Kidney (tissue), 14 donors: Measurements from ENCODE around the gene CAMTA1. TPM values are rescaled to one million over a fixed set of nuclear protein-coding genes. Genes with fewer than 3 reads are reported as not detected.

Experiments
- DNase-seq, 5 donors: peaks; one replicate each; pipeline ENCODE4 v3.0.0-alpha.2; 2013 to 2020
- FAIRE-seq: peaks from 2 replicates; lab custom pipeline; 2012; peaks lifted over from hg19 to GRCh38; lab: Jason Lieb, UNC
- H3K27ac ChIP-seq, 2 donors: one replicate each; pipeline ENCODE4 v1.7.0; 2013; ENCODE audit warnings: low read depth in 2 of 2, low read length in 2 of 2, inconsistent platforms in 1 of 2
- H3K27me3 ChIP-seq: one replicate; pipeline ENCODE4 v1.7.1; 2013; ENCODE audit warnings: low read length, inconsistent platforms; ENCODE audit not compliant: control insufficient read depth, insufficient read depth
- H3K36me3 ChIP-seq, 3 donors: one replicate each; pipeline versions ENCODE4 v1.7.0 to v1.7.1; 2013; ENCODE audit warnings: low read length in 3 of 3, control low read depth in 1 of 3, inconsistent platforms in 1 of 3; ENCODE audit not compliant: insufficient read depth in 3 of 3, control insufficient read depth in 2 of 3
- H3K4me1 ChIP-seq, 3 donors: one replicate each; pipeline versions ENCODE4 v1.7.0 to v1.7.1; 2013; ENCODE audit warnings: low read length in 3 of 3, inconsistent platforms in 1 of 3, low read depth in 1 of 3; ENCODE audit not compliant: control insufficient read depth in 2 of 3, insufficient read depth in 2 of 3
- H3K4me3 ChIP-seq, 3 donors: one replicate each; pipeline versions ENCODE4 v1.7.0 to v1.8.1; 2013; ENCODE audit warnings: low read length in 3 of 3, control low read depth in 1 of 3, inconsistent platforms in 1 of 3
- H3K9ac ChIP-seq, 3 donors: one replicate each; pipeline versions ENCODE4 v1.7.0 to v1.7.1; 2013; ENCODE audit warnings: low read length in 3 of 3, control low read depth in 1 of 3, inconsistent platforms in 1 of 3
- H3K9me3 ChIP-seq, 3 donors: one replicate each; pipeline versions ENCODE4 v1.7.0 to v1.7.1; 2013; ENCODE audit warnings: low read length in 3 of 3, control low read depth in 1 of 3, inconsistent platforms in 1 of 3; ENCODE audit not compliant: control insufficient read depth in 2 of 3, insufficient read depth in 1 of 3
- CTCF ChIP-seq: IDR thresholded peaks from 3 replicates; pipeline ENCODE4 v1.5.1; 2012; ENCODE audit warnings: mild to moderate bottlenecking, moderate library complexity, borderline replicate concordance; ENCODE audit not compliant: insufficient read depth; ENCODE audit errors: extremely low read depth
- intact Hi-C: fragments of 100-400 bp; cut with DNase I; formaldehyde crosslinking; loops from one replicate; pipeline ENCODE4 v1.11.1; 2022
- polyA plus RNA-seq: library from polyadenylated mRNA; stranded (reverse); fragments of 350-450 nt; fragmentation: Illumina TruSeq; extraction: RNeasy Lipid Tissue Mini Kit (QIAGEN cat#74804); gene quantifications from one replicate; pipeline ENCODE4 v1.2.3, GENCODE V29; 2014; ENCODE audit warnings: low read depth, low replicate concordance; ENCODE audit not compliant: insufficient read depth
- total RNA-seq: library from RNA; stranded (reverse); fragmentation: NEBNext Ultra II Directional; extraction: Animal tissue kit (Norgen Biotek cat#: 25700); gene quantifications from one replicate; pipeline ENCODE4 v1.2.1, GENCODE V29; 2021
- donor health status: control.
- donor health status: control.
- donor health status: control.
- donor health status: control.
- donor health status: control.
- donor health status: DM: yes; HTN: yes; CAD: no.
- donor health status: Normal renal cell carcinoma (clear cell type).

CAMTA1 gene
- total and polyA plus RNA-seq, 2 donors from 2014 or later = 79.0 to 170 TPM

DNA sequence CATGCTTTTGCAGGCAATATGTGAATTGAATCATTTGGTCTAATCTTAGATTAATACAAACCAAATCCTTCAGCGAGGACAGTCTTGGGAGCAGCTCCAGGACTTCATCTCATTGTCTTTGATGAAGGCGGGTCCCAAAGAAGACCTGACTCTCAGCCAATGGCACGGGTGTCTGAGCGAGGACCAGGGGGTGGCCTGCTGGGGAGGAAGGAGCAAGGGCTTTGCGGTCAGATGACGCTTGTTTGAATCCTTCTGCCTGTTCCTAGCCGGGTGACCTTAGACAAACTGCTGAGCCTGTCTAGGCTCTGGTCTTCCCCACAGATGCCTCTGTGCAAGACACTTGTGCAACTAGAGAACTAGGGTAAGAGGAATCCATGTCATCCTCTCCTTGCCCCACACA, 673.7 kb downstream of the CAMTA1 start:
- H3K36me3 ChIP-seq = no peaks in the 10 kb centered on the region
- no peak overlapping the region for H3K9ac ChIP-seq
- H3K27me3 ChIP-seq = no peaks in the 10 kb centered on the region
- no peaks in the 10 kb centered on the region for H3K9me3 ChIP-seq
- no peak for TF ChIP-seq CTCF
- no peak for FAIRE-seq
- DNase-seq = no peak
- intact Hi-C loops = no loop called here
- H3K4me3 ChIP-seq = no peak overlapping the region
- H3K4me1 ChIP-seq = peaks cover 0 to 25% (median 6%) of the 10 kb centered on the region in 3 donors
- H3K27ac ChIP-seq = no peak overlapping the region

GRCh38 chr1:7459914-7460313, 674.7 kb downstream of the CAMTA1 start:
- FAIRE-seq (no peak), DNase-seq (no peak)
- intact Hi-C loops = no loop called here
- no peak overlapping the region for H3K9ac ChIP-seq
- no peak overlapping the region for H3K27ac ChIP-seq
- no peaks in the 10 kb centered on the region for H3K27me3 ChIP-seq
- H3K4me1 ChIP-seq = peaks cover 0 to 17% (median 2%) of the 10 kb centered on the region in 3 donors
- no peak for TF ChIP-seq CTCF
- H3K4me3 ChIP-seq = no peak overlapping the region
- H3K9me3 ChIP-seq = no peaks in the 10 kb centered on the region
- no peaks in the 10 kb centered on the region for H3K36me3 ChIP-seq

DNA sequence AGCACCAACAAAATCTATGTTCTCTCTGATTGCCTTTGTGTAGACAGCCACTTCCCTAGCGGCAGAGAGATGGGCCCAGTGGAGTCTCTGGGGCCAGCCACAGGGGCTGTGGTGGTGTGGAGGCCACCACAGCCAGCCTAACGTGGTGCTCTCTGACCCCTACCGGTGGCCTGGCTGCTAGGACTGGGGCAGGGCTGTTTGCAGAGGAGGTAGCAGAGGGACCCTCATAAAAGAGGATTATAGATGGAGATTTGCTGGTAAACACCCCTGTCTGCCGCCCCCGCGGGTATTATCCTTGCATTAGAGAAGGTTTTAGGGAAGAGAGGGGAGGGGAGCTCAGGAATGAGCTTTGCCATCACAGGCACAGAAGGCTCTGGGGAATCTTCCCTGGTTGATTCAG, 675.6 kb downstream of the CAMTA1 start:
- no peak overlapping the region for H3K9ac ChIP-seq
- H3K27me3 ChIP-seq = no peaks in the 10 kb centered on the region
- peaks cover 0 to 10% (median 2%) of the 10 kb centered on the region in 3 donors for H3K4me1 ChIP-seq
- intact Hi-C loops = no loop called here
- DNase-seq (no peak), FAIRE-seq (no peak)
- H3K27ac ChIP-seq = no peak overlapping the region
- H3K4me3 ChIP-seq = no peak overlapping the region
- H3K36me3 ChIP-seq = no peaks in the 10 kb centered on the region
- H3K9me3 ChIP-seq = no peaks in the 10 kb centered on the region
- TF ChIP-seq CTCF = no peak

- DNase-seq (peak in 1 of 5 donors; percentile 37), FAIRE-seq (no peak)
- no peaks in the 10 kb centered on the region for H3K9me3 ChIP-seq
- H3K36me3 ChIP-seq = no peaks in the 10 kb centered on the region
- TF ChIP-seq CTCF = no peak
- no peak overlapping the region for H3K4me3 ChIP-seq
- H3K9ac ChIP-seq = no peak overlapping the region
- intact Hi-C loops = no loop called here
- no peaks in the 10 kb centered on the region for H3K27me3 ChIP-seq
- H3K4me1 ChIP-seq = peaks cover 0 to 7% (median 0%) of the 10 kb centered on the region in 3 donors
- peak overlapping the region in 1 of 2 donors; percentile 41 for H3K27ac ChIP-seq
These were observed 677.4 kb downstream of the CAMTA1 start for GRCh38 chr1:7462617-7463016.
